ENCODE measurements around the gene C19orf53. TPM values are rescaled to one million over a fixed set of nuclear protein-coding genes. Genes with fewer than 3 reads are reported as not detected.

The C19orf53 gene
- total and polyA plus RNA-seq, 10 of the 15 experiments (the other 5 are each of a cell fraction or from before 2014, with no cell fraction given): 109 to 449 (median 218) TPM

DNA sequence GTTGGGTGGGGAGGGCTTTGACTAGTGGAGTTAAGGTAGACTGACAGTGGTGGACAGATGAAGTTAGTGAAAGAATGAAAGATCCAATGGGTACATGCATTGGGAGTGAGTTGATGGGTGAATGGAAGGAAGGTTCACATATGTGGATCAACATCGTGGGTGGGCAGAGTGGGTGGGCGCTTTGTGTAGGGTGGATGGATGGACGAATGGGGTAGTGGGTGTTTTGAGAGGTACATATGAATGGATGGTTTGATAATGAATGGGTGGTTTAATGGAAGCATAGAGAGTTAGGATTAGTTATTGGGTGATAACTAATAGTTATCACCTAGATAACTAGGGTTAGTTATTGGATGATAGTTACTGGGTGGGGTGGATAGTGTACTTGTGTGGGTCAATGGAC is 32.5 kb downstream of the C19orf53 start:
- no TSS peak for BruUV-seq (replicated peaks)
- in situ Hi-C loops (cut with MboI): no loop called here

More for the DNA sequence above, 32.5 kb downstream of the C19orf53 start:
- Histone ChIP-seq H3K27ac (ENCODE audit: control insufficient read depth, insufficient read depth) (no peak overlapping the region), H3K4me2 (ENCODE audit: control insufficient read depth, insufficient read depth) (no peak overlapping the region), H3K4me3 (no peak overlapping the region), H3K4me1 (ENCODE audit: control insufficient read depth, insufficient read depth, low read length) (no peaks in the 10 kb centered on the region), H3K9ac (ENCODE audit: control insufficient read depth, insufficient read depth, low read length) (no peak overlapping the region), H3K9me3 (replicated peaks; ENCODE audit: control insufficient read depth, insufficient read depth, low read length) (no peaks in the 10 kb centered on the region; the same call in 2 of the 3 replicates), H3K27me3 (replicated peaks in 1 of 2; ENCODE audit: control insufficient read depth in 2 of 2, insufficient read depth in 2 of 2, low read length in 1 of 2) (no peaks in the 10 kb centered on the region), H3K79me2 (ENCODE audit: control insufficient read depth, insufficient read depth, low read length) (no peaks in the 10 kb centered on the region), H3K36me3 (ENCODE audit: control insufficient read depth in 2 of 2, insufficient read depth in 2 of 2, low read length in 1 of 2) (no peaks in the 10 kb centered on the region), H2AFZ (ENCODE audit: control insufficient read depth, low read depth, low read length) (no peak overlapping the region), H4K20me1 (ENCODE audit: control insufficient read depth, insufficient read depth) (no peaks in the 10 kb centered on the region)
- FAIRE-seq (no peak), DNase-seq (ENCODE audit: low read depth, low spot score) (no peak), ATAC-seq (no peak)
- TF ChIP-seq ZNF384 (IDR thresholded peaks at IDR 0.05; ENCODE audit: borderline replicate concordance, low read depth, low read length): no peak
- TF ChIP-seq MYB (IDR thresholded peaks at IDR 0.05; ENCODE audit: borderline replicate concordance, low read depth, low read length): no peak
- TF ChIP-seq, protein P1, sequence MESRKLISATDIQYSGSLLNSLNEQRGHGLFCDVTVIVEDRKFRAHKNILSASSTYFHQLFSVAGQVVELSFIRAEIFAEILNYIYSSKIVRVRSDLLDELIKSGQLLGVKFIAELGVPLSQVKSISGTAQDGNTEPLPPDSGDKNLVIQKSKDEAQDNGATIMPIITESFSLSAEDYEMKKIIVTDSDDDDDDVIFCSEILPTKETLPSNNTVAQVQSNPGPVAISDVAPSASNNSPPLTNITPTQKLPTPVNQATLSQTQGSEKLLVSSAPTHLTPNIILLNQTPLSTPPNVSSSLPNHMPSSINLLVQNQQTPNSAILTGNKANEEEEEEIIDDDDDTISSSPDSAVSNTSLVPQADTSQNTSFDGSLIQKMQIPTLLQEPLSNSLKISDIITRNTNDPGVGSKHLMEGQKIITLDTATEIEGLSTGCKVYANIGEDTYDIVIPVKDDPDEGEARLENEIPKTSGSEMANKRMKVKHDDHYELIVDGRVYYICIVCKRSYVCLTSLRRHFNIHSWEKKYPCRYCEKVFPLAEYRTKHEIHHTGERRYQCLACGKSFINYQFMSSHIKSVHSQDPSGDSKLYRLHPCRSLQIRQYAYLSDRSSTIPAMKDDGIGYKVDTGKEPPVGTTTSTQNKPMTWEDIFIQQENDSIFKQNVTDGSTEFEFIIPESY (IDR thresholded peaks at IDR 0.05): no peak
- no peak for TF ChIP-seq SUPT20H (IDR thresholded peaks at IDR 0.05; ENCODE audit: borderline replicate concordance, control insufficient read depth, low read depth, low read length)
- TF ChIP-seq PAX8 (IDR thresholded peaks at IDR 0.05): no peak
- TF ChIP-seq, protein P2, sequence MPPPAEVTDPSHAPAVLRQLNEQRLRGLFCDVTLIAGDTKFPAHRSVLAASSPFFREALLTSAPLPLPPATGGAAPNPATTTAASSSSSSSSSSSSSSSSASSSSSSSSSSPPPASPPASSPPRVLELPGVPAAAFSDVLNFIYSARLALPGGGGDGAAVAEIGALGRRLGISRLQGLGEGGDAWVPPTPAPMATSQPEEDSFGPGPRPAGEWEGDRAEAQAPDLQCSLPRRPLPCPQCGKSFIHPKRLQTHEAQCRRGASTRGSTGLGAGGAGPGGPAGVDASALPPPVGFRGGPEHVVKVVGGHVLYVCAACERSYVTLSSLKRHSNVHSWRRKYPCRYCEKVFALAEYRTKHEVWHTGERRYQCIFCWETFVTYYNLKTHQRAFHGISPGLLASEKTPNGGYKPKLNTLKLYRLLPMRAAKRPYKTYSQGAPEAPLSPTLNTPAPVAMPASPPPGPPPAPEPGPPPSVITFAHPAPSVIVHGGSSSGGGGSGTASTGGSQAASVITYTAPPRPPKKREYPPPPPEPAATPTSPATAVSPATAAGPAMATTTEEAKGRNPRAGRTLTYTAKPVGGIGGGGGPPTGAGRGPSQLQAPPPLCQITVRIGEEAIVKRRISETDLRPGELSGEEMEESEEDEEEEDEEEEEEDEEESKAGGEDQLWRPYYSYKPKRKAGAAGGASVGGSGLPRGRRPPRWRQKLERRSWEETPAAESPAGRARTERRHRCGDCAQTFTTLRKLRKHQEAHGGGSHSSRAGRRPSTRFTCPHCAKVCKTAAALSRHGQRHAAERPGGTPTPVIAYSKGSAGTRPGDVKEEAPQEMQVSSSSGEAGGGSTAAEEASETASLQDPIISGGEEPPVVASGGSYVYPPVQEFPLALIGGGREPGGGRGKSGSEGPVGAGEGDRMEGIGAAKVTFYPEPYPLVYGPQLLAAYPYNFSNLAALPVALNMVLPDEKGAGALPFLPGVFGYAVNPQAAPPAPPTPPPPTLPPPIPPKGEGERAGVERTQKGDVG (CRISPR knock-in tag; IDR thresholded peaks at IDR 0.05): no peak
- TF ChIP-seq CBX3 (IDR thresholded peaks at IDR 0.05; ENCODE audit: borderline replicate concordance, low read depth): no peak
- TF ChIP-seq JUND (IDR thresholded peaks at IDR 0.05; ENCODE audit: low read depth, low read length): no peak
- TF ChIP-seq, protein P3, sequence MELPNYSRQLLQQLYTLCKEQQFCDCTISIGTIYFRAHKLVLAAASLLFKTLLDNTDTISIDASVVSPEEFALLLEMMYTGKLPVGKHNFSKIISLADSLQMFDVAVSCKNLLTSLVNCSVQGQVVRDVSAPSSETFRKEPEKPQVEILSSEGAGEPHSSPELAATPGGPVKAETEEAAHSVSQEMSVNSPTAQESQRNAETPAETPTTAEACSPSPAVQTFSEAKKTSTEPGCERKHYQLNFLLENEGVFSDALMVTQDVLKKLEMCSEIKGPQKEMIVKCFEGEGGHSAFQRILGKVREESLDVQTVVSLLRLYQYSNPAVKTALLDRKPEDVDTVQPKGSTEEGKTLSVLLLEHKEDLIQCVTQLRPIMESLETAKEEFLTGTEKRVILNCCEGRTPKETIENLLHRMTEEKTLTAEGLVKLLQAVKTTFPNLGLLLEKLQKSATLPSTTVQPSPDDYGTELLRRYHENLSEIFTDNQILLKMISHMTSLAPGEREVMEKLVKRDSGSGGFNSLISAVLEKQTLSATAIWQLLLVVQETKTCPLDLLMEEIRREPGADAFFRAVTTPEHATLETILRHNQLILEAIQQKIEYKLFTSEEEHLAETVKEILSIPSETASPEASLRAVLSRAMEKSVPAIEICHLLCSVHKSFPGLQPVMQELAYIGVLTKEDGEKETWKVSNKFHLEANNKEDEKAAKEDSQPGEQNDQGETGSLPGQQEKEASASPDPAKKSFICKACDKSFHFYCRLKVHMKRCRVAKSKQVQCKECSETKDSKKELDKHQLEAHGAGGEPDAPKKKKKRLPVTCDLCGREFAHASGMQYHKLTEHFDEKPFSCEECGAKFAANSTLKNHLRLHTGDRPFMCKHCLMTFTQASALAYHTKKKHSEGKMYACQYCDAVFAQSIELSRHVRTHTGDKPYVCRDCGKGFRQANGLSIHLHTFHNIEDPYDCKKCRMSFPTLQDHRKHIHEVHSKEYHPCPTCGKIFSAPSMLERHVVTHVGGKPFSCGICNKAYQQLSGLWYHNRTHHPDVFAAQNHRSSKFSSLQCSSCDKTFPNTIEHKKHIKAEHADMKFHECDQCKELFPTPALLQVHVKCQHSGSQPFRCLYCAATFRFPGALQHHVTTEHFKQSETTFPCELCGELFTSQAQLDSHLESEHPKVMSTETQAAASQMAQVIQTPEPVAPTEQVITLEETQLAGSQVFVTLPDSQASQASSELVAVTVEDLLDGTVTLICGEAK (IDR thresholded peaks at IDR 0.05; ENCODE audit: borderline replicate concordance): no peak
- no peak for TF ChIP-seq CHD1 (IDR thresholded peaks at IDR 0.05; ENCODE audit: low read depth, low read length)
- no peak for TF ChIP-seq POU2F2 (IDR thresholded peaks at IDR 0.05; ENCODE audit: borderline replicate concordance, low read depth, low read length)
- TF ChIP-seq, protein P4, sequence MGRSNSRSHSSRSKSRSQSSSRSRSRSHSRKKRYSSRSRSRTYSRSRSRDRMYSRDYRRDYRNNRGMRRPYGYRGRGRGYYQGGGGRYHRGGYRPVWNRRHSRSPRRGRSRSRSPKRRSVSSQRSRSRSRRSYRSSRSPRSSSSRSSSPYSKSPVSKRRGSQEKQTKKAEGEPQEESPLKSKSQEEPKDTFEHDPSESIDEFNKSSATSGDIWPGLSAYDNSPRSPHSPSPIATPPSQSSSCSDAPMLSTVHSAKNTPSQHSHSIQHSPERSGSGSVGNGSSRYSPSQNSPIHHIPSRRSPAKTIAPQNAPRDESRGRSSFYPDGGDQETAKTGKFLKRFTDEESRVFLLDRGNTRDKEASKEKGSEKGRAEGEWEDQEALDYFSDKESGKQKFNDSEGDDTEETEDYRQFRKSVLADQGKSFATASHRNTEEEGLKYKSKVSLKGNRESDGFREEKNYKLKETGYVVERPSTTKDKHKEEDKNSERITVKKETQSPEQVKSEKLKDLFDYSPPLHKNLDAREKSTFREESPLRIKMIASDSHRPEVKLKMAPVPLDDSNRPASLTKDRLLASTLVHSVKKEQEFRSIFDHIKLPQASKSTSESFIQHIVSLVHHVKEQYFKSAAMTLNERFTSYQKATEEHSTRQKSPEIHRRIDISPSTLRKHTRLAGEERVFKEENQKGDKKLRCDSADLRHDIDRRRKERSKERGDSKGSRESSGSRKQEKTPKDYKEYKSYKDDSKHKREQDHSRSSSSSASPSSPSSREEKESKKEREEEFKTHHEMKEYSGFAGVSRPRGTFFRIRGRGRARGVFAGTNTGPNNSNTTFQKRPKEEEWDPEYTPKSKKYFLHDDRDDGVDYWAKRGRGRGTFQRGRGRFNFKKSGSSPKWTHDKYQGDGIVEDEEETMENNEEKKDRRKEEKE (IDR thresholded peaks at IDR 0.05): no peak
- SMC1A ChIA-PET (ENCODE audit: uncharacterized antibody, unreplicated experiment): no interaction called here
- RAD21 ChIA-PET (ENCODE audit: unreplicated experiment): no interaction called here
- CTCF ChIA-PET: interaction anchor here (0.8 kb wide), 1 partner anchor 55 kb away, joined by 3 read pairs; no protein-coding TSS in a partner anchor
- intact Hi-C loops (cut with micrococcal nuclease; ENCODE audit: unreplicated experiment): no loop called here
- WGBS (ENCODE audit: insufficient coverage, insufficient replicate concordance, low lambda C conversion rate, missing lambda C conversion rate): 71% methylated on average over 3 of the region's 3 CpGs
- POLR2A ChIA-PET: no interaction called here

Data from GM12878 (cell line).